Duodenal mucosa (tissue), 2 donors: Measurements from ENCODE around the gene MAN1A1.

Source experiments
- H3K27ac ChIP-seq: one replicate; pipeline ENCODE4 v1.7.0; 2013; ENCODE audit warnings: low read depth, low read length
- H3K27me3 ChIP-seq, 2 donors: one replicate each; pipeline ENCODE4 v1.7.0; 2013; ENCODE audit warnings: low read length in 2 of 2, control low read depth in 1 of 2; ENCODE audit not compliant: insufficient read depth in 2 of 2, control insufficient read depth in 1 of 2
- H3K36me3 ChIP-seq, 2 donors: one replicate each; pipeline ENCODE4 v1.7.0; 2013; ENCODE audit warnings: low read length in 2 of 2, control low read depth in 1 of 2; ENCODE audit not compliant: insufficient read depth in 2 of 2, control insufficient read depth in 1 of 2
- H3K4me1 ChIP-seq, 2 donors: one replicate each; pipeline ENCODE4 v1.7.0; 2013; ENCODE audit warnings: low read length in 2 of 2, control low read depth in 1 of 2; ENCODE audit not compliant: insufficient read depth in 2 of 2, control insufficient read depth in 1 of 2
- H3K4me3 ChIP-seq, 2 donors: one replicate each; pipeline ENCODE4 v1.7.0; 2013; ENCODE audit warnings: low read length in 2 of 2, low read depth in 1 of 2
- H3K9ac ChIP-seq, 2 donors: one replicate each; pipeline ENCODE4 v1.7.0; 2013; ENCODE audit warnings: low read length in 2 of 2, low read depth in 1 of 2
- H3K9me3 ChIP-seq, 2 donors: one replicate each; pipeline ENCODE4 v1.7.0; 2013; ENCODE audit warnings: low read length in 2 of 2, control low read depth in 1 of 2; ENCODE audit not compliant: control insufficient read depth in 1 of 2

The MAN1A1 gene

DNA sequence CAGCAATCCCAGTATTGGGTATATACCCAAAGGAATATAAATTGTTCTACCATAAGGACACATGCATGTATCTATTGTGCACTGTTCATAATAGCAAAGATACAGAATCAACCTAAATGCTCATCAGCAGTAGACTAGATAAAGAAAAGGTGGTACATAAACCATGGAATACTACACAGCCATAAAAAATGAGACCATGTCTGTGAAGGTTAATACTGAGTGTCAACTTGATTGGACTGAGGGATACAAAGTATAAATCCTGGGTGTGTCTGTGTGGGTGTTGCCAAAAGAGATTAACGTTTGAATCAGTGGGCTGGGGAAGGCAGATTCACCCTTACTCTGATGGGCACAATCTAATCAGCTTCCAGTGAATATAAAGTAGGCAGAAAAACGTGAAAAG is 86.9 kb downstream of the MAN1A1 start:
- no peaks in the 10 kb centered on the region for H3K36me3 ChIP-seq
- H3K4me3 ChIP-seq = no peak overlapping the region
- H3K27me3 ChIP-seq = no peaks in the 10 kb centered on the region
- no peak overlapping the region for H3K27ac ChIP-seq
- H3K9me3 ChIP-seq = no peaks in the 10 kb centered on the region
- peaks cover 3 to 9% of the 10 kb centered on the region in 2 donors for H3K4me1 ChIP-seq
- H3K9ac ChIP-seq = no peak overlapping the region

DNA sequence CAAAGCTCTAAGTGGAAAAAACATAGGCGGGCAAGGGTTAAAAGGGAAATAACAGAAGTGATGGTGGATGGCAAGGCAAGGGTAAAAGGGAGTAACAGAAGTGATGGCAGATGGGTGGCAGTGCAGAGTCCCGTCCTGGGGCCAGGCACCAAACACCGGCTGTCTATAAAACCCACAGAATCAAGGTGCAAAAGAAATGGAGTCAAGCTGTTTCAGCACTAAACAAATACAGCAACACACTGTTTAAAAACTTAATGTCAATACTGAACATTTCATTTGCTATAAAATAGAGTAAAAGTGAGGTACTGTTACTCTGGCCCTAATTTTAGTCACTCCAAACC is 87.6 kb downstream of the MAN1A1 start:
- no peaks in the 10 kb centered on the region for H3K27me3 ChIP-seq
- peaks cover 3 to 9% of the 10 kb centered on the region in 2 donors for H3K4me1 ChIP-seq
- no peak overlapping the region for H3K4me3 ChIP-seq
- H3K9me3 ChIP-seq = no peaks in the 10 kb centered on the region
- H3K9ac ChIP-seq = no peak overlapping the region
- no peak overlapping the region for H3K27ac ChIP-seq
- no peaks in the 10 kb centered on the region for H3K36me3 ChIP-seq

- peaks cover 3 to 9% of the 10 kb centered on the region in 2 donors for H3K4me1 ChIP-seq
- H3K27me3 ChIP-seq = no peaks in the 10 kb centered on the region
- no peaks in the 10 kb centered on the region for H3K9me3 ChIP-seq
- H3K9ac ChIP-seq = no peak overlapping the region
- peaks cover 0 to 3% of the 10 kb centered on the region in 2 donors for H3K36me3 ChIP-seq
- no peak overlapping the region for H3K27ac ChIP-seq
- no peak overlapping the region for H3K4me3 ChIP-seq
Observed at GRCh38 chr6:119259027-119259426, 90.5 kb downstream of the MAN1A1 start.

GRCh38 chr6:119257726-119258125 is 91.8 kb downstream of the MAN1A1 start:
- Histone ChIP-seq H3K36me3 (peaks cover 0 to 3% of the 10 kb centered on the region in 2 donors), H3K27me3 (no peaks in the 10 kb centered on the region), H3K4me1 (peaks cover 3 to 9% of the 10 kb centered on the region in 2 donors), H3K4me3 (no peak overlapping the region), H3K9ac (no peak overlapping the region), H3K9me3 (no peaks in the 10 kb centered on the region), H3K27ac (no peak overlapping the region)

DNA sequence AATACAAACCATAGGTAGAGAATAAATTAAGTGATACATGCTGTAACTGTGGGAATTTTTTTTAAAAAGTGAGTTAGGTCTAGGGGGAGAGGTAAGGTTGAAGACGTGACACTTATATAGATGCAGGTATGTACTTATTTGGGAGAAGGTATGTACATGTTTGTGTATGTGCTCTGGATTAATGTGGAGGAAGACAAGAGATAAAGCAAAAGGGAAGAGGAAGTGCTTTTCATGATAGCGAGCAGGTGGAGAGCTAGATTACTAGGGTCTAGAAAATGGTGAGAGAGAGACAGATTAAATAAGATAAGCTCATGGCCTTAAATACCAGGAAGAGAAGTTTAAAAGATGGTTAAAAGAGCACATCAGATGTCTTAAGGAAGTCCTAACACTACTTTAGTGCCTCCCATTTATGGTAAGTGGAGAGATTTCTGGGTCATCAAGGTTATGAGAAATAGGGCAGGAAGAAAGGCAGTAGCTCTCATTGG is 92.5 kb downstream of the MAN1A1 start:
- no peaks in the 10 kb centered on the region for H3K9me3 ChIP-seq
- H3K27me3 ChIP-seq = no peaks in the 10 kb centered on the region
- H3K36me3 ChIP-seq = peaks cover 0 to 3% of the 10 kb centered on the region in 2 donors
- H3K9ac ChIP-seq = no peak overlapping the region
- H3K4me1 ChIP-seq = peaks cover 3 to 9% of the 10 kb centered on the region in 2 donors
- H3K27ac ChIP-seq = no peak overlapping the region
- no peak overlapping the region for H3K4me3 ChIP-seq

DNA sequence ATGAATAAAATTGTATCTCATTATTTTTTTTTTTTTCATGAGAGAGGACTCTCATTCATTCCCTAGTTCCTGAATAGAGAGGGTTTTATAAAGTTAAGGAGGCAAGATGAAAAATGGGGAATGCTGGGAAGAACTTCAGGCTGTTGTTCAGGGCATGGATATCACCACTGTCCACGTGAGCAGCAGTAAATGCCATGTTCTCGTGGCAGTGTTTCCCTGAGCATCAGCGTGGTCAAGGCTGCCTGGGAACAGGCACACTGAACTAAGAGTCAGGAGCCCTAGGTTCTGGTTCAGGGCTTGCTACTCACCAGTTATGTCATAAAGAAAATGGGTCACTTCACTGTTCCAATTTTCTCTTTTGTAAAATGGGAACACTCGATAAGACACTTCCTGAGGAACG is 93.2 kb downstream of the MAN1A1 start:
- Histone ChIP-seq H3K9me3 (no peaks in the 10 kb centered on the region), H3K36me3 (peaks cover 0 to 3% of the 10 kb centered on the region in 2 donors), H3K4me1 (peaks cover 3 to 9% of the 10 kb centered on the region in 2 donors), H3K9ac (no peak overlapping the region), H3K27ac (no peak overlapping the region), H3K4me3 (no peak overlapping the region), H3K27me3 (no peaks in the 10 kb centered on the region)

- no peak overlapping the region for H3K27ac ChIP-seq
- H3K9me3 ChIP-seq = no peaks in the 10 kb centered on the region
- H3K4me3 ChIP-seq = no peak overlapping the region
- no peaks in the 10 kb centered on the region for H3K27me3 ChIP-seq
- H3K9ac ChIP-seq = no peak overlapping the region
- H3K36me3 ChIP-seq = peaks cover 0 to 3% of the 10 kb centered on the region in 2 donors
- peaks cover 3 to 9% of the 10 kb centered on the region in 2 donors for H3K4me1 ChIP-seq
Observed at GRCh38 chr6:119255492-119255891, 94.1 kb downstream of the MAN1A1 start.

DNA sequence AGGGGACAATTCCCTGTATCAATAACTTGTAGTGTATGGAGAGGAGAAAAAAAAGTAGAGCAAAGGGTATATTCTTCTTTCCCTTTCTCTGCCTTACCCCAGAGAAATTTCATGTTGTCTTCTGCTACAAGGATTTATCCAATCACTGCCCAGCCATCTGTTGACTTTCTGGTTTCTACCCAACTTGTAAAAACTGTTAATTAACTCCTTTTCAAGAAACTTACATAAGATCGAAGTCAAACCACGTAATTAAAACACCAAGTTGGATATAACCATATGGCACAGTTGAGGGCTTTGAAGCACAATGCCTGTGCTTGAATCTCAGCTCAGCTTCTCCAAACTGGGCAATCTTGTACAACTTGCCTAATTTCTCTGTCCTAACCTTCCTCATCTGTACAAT is 99.5 kb downstream of the MAN1A1 start:
- H3K27me3 ChIP-seq = no peaks in the 10 kb centered on the region
- H3K9ac ChIP-seq = no peak overlapping the region
- H3K36me3 ChIP-seq = peaks cover 6 to 14% of the 10 kb centered on the region in 2 donors
- H3K9me3 ChIP-seq = no peaks in the 10 kb centered on the region
- H3K4me3 ChIP-seq = no peak overlapping the region
- H3K27ac ChIP-seq = no peak overlapping the region
- H3K4me1 ChIP-seq = no peaks in the 10 kb centered on the region

DNA sequence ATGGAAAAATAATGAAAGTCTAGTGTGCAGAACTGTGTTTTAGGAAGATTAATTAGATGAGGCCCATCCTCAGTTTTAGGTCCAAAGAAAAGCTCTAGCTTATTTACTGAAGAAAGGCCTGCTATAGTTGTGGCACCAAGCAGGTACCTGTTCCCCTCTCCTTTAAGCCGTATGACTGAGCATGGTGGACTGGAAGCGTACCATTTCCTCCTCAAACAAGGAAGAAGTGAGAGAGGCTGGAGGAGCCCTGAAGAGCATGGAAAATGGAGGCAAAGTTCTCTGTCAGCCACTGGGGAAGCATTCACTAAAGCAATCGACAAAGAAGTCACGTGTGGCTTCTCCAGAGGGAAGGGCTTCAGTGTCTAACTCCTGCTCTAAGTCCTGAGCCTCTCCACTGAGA is 100.2 kb downstream of the MAN1A1 start:
- Histone ChIP-seq H3K27ac (no peak overlapping the region), H3K36me3 (peaks cover 6 to 14% of the 10 kb centered on the region in 2 donors), H3K4me3 (no peak overlapping the region), H3K4me1 (no peaks in the 10 kb centered on the region), H3K9ac (no peak overlapping the region), H3K27me3 (no peaks in the 10 kb centered on the region), H3K9me3 (no peaks in the 10 kb centered on the region)

- Histone ChIP-seq H3K9me3 (no peaks in the 10 kb centered on the region), H3K36me3 (peaks cover 6 to 14% of the 10 kb centered on the region in 2 donors), H3K27ac (no peak overlapping the region), H3K4me3 (no peak overlapping the region), H3K4me1 (peaks cover 0 to 5% of the 10 kb centered on the region in 2 donors), H3K27me3 (no peaks in the 10 kb centered on the region), H3K9ac (no peak overlapping the region)
Observed at GRCh38 chr6:119247504-119247903, 102.1 kb downstream of the MAN1A1 start.

DNA sequence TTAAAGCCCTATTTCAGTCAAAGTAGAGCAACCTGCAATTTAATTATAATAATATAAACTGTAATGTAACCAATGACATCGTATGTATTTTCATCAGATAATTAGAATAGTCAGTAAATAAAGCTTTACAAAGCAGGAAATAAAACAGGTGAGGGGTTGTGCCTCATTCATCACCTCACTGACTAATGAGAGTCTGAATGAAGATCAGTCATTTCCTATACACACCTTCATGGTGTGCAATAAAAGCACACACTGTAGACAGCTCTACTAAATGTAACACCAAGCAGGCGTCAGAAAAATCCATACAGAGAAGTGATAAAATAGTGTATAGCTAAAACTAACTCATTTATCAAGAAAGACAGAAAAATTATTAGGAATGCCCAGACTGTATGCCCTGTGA is 105.9 kb downstream of the MAN1A1 start:
- Histone ChIP-seq H3K4me3 (no peak overlapping the region), H3K27ac (no peak overlapping the region), H3K4me1 (peaks cover 11 to 23% of the 10 kb centered on the region in 2 donors), H3K9me3 (no peaks in the 10 kb centered on the region), H3K36me3 (peaks cover 6 to 14% of the 10 kb centered on the region in 2 donors), H3K27me3 (no peaks in the 10 kb centered on the region), H3K9ac (no peak overlapping the region)
